ENCODE results near the gene ZFP69.

GRCh38 chr1:40439247-40439646 is 37.8 kb upstream of the ZFP69 start:
- TF ChIP-seq, protein P1, sequence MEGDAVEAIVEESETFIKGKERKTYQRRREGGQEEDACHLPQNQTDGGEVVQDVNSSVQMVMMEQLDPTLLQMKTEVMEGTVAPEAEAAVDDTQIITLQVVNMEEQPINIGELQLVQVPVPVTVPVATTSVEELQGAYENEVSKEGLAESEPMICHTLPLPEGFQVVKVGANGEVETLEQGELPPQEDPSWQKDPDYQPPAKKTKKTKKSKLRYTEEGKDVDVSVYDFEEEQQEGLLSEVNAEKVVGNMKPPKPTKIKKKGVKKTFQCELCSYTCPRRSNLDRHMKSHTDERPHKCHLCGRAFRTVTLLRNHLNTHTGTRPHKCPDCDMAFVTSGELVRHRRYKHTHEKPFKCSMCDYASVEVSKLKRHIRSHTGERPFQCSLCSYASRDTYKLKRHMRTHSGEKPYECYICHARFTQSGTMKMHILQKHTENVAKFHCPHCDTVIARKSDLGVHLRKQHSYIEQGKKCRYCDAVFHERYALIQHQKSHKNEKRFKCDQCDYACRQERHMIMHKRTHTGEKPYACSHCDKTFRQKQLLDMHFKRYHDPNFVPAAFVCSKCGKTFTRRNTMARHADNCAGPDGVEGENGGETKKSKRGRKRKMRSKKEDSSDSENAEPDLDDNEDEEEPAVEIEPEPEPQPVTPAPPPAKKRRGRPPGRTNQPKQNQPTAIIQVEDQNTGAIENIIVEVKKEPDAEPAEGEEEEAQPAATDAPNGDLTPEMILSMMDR (conservative IDR thresholded peaks at IDR 0.05; ENCODE audit: low read depth, low read length) = no peak
- TF ChIP-seq EZH2 (IDR thresholded peaks at IDR 0.05; ENCODE audit: low read length, unreplicated experiment) = no peak
- TF ChIP-seq EZH2phosphoT487 (IDR thresholded peaks at IDR 0.05; ENCODE audit: borderline replicate concordance, low read length) = no peak
